DMS153 (cell line): ENCODE results near the gene HIPK2.
"Not testable (repeated sequence)": the region's sequence is repeated elsewhere in the genome, so short reads cannot be mapped to it uniquely, and the experiment has no call there.

Experiments
- DNase-seq: peaks from one replicate; lab custom pipeline; 2025; lab: John Stamatoyannopoulos, UW

HIPK2 gene

DNA sequence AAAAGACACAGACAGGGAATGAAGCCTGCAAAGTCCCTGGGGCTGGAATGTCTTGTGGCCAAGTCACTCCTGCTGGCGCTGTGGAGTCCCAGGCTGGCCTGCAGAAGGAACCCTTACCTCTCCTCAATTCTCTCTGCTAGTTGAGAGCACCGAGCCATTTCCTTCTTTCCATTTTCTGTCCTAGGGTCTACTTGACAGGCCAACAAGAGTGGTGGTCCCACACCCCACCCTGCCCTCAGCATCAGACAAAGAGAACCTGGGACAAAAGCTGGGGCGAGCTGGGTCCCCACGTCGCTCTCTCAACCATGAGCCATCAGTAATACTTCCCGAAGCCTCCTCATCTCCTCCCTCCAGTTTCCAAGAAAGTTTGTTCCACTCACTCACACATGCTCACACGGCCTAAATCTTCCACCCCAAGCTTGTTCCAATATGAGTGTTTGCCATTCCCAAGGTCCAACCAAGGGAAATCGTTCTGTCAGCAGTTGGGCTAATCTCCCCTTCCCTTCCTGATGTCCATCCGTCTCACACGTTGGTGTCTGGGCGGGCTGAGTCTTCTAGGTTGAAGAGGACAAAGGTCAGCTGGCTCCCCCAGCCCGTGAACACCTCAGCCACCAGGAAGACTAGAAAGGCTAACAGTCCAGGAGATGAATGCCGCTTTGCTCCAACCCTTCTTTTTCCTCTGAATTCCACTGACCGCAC is 210.0 kb downstream of the HIPK2 start:
- DNase-seq, result no peak

- no peak for DNase-seq
Measured at GRCh38 chr7:139566736-139567646, 210.8 kb downstream of the HIPK2 start.

DNA sequence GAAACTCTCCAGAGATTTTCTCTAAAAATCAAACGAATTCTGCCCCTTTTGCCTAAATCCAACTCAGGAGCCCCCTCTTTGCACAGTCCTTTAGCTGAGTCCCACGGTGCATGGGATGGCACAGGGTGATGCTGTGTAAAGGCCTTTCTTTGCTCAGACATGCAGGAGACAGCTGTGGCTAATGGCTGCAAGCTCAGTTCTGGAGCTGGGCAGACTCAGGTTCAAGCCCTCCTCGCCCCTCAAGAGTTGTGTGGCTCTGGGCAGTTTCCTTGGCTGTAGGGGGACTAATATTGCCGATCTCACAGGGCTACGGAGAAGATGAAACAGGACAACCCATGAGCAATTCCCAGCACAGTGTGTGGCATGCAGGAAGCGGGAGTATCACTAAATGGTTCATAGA is 211.7 kb downstream of the HIPK2 start:
- no peak for DNase-seq

- no peak for DNase-seq
Measured at GRCh38 chr7:139563856-139564255, 213.9 kb downstream of the HIPK2 start.

DNA sequence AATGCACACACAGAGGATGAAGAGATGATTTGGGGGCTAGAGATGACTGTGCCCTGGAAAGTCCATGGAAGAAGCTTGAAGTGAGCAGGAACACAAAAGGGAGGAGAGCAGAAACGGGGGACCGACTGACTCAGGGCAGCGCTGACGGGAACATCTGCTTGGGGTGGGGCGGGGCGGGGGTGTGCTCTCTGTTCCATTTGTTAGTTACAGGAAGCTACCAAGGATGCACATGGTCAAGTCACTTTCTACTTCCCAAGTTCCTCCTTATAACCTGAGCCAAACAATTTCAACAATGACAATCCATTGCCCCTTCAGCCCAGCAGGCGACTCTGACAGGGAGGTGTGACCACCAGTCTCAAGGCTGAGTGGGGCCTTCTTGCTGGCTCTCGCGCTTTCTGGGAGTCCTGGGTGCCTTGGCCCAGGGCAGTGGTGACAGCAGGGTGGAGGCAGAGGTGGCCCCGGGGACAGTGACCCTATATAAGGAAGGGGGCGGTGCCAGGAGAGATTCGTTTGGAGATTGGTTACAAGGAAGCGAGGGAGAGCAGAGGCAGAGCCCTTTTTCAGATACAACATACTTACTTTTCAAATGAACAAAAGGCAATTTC is 214.7 kb downstream of the HIPK2 start:
- DNase-seq, result no peak

DNA sequence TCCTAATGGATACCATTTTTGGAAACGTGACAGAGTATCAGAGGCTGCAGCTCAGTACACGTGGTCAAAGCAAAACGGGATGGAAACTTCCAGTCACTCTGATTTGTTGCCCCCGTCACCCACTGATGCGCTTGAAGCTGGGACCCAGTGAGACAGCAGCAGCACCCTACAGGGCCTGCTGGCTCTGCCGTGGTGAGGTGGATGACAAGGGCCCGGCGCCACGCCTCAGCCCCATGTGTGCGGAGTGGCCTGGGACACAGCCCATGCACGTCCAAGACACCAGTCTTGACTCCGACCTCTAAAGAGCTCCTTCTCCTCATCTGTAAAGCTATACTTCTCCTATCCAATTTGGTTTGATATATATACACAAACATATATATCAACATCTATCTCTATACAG is 215.3 kb downstream of the HIPK2 start:
- DNase-seq, result no peak

DNA sequence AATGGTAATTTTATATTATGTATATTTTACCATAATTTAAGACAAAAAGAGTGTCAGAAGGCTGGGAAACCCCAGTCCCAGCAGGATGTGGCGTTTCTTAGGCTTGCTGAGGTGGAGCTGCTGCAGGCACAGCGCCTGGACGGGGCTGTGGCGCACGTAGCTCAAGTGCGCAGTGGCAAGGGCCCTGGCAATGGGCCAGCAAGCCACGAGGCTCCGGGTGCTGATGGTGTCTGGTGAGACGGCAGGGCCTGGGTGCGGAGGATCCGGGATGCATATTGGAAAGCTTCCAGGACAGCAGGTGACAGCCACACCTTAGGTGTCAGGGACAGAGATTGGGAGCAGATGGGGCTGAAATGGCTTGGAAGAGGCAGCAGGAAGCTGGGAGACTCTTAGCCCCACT is 217.1 kb downstream of the HIPK2 start:
- DNase-seq, result peak; percentile 94

DNA sequence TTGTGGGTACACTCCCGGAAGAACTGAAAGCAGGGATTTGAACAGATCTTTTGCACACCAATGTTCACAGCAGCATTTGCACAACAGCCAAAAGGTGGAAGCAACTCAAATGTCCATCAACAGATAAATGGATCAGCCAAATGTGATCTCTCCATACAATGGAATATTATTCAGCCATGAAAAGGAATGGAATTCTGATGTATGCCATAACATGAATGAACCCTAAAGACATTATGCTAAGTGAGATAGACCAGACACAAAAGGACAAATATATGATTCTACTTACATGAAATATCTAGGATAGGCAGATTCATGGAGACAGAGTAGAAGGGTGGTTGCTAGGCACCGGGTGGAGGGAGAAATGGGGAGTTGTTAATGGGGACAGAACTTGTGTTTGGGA is 217.6 kb downstream of the HIPK2 start:
- no peak for DNase-seq

DNA sequence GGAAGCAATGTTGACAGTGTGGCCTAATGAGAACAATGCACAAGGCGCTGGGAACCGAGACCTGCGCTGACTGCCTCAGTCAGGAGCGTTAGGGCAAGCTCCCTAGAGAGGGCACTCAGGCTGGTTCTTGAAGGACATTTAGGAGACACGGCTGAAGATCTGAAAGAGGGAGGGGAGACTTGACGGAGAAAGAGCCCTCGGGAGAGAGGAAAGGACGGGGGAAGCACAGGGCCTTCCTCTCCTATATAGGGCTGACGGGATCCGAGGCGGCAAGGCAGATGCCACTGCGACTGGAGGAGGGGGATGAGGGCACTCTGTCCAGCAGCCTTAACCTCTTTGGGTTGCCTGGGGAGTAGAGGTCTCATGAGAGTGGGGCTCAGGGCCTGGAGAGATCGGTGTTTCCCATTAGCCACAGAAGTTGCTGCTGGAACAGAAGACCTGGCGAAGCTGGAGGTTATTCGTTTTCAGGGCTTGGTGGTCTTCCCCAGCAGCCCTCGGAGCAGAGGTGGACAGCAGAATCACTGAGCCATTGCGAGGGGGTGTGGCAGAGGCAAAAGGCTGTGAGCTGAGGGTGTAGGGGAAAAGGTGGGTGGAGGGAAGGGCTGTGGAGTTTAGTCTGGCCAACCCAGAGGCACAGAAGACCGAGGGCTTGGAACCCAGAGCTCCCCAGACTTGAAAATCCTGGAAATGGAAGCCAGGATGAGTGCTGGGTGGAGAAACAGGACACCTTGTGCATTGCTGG is 218.3 kb downstream of the HIPK2 start:
- no peak for DNase-seq

DNA sequence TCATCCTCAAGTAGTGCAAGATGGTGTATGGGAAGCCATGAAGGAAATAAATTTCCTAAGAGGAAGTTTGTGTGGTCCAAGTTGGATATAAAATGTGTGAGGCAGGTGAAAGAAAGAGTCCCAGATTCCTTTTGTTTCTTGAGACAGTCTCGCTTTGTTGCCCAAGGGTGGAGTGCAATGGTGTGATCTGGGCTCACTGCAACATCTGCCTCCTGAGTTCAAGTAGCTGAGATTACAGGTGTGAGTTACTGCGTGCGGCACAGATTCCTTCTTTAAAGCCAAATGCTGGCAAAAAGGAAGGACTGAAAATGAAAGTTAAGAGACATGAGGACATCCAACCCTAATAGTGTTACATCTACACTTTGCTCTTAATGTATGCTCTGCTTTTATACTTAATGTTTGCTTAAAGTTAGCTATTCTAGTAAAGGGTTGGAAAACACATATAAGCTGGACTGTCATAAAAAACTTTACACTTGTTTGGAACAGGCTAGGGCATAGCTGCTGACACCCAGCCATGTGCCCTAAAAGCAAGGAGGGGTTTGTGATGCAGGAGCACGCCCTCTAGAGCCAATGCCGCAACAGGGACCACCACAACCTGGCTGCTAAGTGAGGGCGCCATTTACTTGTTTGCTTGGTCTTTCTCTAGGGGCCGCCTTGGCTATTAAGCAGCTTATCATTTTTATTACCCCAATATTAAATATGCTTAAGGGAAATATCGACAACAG is 219.8 kb downstream of the HIPK2 start:
- DNase-seq, result no peak

- not testable (repeated sequence) for DNase-seq
Measured at GRCh38 chr7:139553991-139554700, 223.7 kb downstream of the HIPK2 start.

DNA sequence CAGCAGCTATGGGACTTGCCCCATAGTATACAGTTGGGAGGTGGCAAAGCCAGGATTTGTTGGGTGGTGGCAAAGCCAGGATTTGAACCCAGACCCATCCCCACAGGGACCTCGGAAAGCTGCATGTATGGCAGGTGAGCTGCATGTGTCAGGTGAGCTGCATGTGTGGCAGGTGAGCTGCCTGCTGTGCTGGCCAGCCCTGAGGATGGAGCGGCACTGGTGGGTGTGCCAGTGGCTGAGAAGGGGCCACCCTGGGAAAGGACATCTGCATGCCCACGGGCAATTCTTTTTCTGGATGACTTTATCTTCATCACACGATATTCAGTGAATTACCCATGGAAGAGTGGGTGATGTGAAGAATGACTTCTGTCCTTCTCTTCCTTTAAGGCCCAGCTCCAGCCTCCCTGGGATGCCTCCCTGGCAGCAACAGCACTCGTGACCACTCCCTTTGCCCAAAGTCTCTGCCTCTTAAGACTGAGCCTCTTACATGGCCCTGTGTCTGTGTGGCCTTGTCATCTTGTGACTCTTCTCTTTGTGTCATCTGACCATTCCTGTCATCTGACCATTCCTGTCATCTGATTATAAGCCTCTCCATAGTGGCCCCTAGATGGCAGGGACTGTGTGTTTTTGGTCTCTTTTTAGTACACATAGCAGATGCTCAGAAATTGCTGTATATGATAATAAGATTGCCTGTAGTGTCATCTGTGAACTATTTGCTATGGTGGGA is 229.3 kb downstream of the HIPK2 start:
- DNase-seq, result no peak

DNA sequence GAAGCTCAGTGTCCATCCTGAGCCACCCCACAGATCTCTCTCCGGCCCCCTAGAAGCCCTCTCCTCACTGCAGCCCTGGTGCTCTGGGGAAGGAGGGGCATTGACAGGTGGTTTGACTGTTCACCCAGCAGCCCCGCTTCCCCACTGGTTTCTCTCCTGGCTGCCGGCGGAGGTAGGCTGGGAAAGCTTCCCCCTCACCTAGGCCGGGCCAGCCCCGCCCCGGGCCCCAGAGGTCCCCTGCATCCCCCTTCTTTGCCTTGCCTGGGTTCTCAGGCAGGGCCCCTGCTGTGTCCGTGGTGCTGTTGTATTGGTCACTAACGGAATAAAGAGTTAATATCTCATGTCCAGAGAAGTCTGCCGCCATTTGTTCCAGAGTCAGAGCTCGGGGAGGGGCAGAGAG is 233.2 kb downstream of the HIPK2 start:
- DNase-seq, result no peak

DNA sequence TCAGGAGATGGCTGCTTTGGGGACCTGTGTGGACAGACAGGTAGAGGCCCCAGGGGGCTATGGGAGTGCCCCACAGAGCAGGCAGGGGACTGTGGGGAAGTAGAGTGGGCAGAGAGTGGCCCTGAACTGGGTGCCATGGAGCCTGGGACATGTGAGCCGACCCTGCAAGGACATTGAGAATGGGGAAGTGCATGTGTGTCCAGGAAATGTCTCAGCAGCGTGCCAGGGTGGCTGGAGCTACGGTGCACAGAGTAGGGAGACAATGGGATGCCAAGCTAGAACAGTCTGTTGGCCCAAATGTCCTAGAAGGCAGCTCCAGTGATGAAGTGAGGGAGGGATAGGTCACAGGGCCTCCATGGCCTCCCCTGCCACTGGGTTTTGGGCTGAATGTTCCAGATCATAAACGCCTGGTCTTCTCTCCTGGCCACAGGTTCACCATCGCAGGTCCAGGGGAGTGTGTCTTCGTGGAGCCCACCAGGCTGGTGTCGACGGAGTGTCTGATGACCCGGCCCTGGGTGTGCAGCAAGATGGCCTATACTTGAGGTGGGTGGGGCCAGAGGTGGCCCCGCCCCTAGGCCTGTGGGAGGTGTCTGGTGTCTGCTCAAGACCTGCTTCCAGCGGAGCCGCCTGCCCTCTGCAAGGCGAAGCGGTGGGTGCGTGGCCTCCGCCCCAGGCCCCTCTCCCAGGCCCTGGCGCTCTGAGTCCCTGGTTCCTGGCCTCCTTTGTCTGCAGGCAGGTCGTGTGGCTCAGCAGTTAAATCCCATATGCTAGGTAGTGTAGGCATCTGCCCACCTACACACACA is 233.8 kb downstream of the HIPK2 start:
- DNase-seq, result no peak

- DNase-seq, result no peak
Measured at GRCh38 chr7:139542308-139543151, 235.3 kb downstream of the HIPK2 start.

GRCh38 chr7:139541600-139542307 is 236.0 kb downstream of the HIPK2 start:
- no peak for DNase-seq

DNA sequence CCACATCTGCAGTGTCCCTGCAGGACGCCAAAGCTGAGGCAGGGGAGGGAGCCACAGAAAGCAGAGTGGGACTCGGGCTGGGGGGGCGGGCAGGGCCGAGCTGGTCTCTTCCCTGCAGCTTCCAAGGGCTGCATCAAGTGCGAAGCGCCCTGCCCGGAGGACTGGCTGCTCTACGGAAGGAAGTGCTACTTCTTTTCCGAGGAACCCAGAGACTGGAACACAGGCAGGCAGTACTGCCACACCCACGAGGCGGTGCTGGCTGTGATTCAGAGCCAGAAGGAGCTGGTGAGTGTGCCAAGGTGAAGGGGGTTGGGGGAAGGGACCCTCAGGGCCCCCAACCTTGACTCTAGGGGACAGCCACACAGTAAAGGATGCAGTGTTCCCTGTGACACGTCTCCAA is 237.6 kb downstream of the HIPK2 start:
- no peak for DNase-seq
